ENCODE results near the gene TLL1. TPM values are rescaled to one million over a fixed set of nuclear protein-coding genes. Genes with fewer than 3 reads are reported as not detected.

Gene TLL1
- total and polyA plus RNA-seq, 3 donors from 2014 or later = 0.71 to 1.1 (median 0.94) TPM

DNA sequence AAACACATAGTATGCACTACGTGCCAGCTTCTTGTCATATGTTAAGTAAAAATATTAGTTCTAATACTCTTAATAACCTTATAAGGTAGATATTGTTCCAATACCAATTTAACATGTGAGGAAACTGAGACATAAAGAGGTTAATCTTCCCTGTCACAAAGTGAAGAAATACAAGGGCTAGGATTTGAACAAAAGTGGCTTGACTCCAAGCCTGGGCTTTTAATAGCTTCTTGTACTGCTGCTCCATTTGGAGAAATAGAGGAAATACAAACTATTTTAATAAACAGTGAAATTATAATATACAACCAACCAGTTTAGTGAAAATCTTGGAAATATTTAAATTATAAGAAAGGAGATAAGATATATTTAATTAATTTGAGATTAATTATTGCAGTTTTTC, 33.2 kb downstream of the TLL1 start:
- Histone ChIP-seq H3K27me3 (no peaks in the 10 kb centered on the region), H3K36me3 (ENCODE audit: low read depth, missing control alignments) (no peaks in the 10 kb centered on the region), H3K27ac (no peak overlapping the region), H3K4me3 (no peak overlapping the region), H3K4me1 (no peaks in the 10 kb centered on the region), H3K9me3 (no peaks in the 10 kb centered on the region)
- WGBS, 2 donors = 81 to 87% methylated on average over 1 of the region's 1 CpG
- TF ChIP-seq POLR2A (IDR thresholded peaks at IDR 0.05) = no peak
- TF ChIP-seq, protein P1, sequence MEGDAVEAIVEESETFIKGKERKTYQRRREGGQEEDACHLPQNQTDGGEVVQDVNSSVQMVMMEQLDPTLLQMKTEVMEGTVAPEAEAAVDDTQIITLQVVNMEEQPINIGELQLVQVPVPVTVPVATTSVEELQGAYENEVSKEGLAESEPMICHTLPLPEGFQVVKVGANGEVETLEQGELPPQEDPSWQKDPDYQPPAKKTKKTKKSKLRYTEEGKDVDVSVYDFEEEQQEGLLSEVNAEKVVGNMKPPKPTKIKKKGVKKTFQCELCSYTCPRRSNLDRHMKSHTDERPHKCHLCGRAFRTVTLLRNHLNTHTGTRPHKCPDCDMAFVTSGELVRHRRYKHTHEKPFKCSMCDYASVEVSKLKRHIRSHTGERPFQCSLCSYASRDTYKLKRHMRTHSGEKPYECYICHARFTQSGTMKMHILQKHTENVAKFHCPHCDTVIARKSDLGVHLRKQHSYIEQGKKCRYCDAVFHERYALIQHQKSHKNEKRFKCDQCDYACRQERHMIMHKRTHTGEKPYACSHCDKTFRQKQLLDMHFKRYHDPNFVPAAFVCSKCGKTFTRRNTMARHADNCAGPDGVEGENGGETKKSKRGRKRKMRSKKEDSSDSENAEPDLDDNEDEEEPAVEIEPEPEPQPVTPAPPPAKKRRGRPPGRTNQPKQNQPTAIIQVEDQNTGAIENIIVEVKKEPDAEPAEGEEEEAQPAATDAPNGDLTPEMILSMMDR (IDR thresholded peaks at IDR 0.05) = no peak
- intact Hi-C loops (cut with DNase I; ENCODE audit: low total_unique reads) = no loop called here
- no peak for DNase-seq

DNA sequence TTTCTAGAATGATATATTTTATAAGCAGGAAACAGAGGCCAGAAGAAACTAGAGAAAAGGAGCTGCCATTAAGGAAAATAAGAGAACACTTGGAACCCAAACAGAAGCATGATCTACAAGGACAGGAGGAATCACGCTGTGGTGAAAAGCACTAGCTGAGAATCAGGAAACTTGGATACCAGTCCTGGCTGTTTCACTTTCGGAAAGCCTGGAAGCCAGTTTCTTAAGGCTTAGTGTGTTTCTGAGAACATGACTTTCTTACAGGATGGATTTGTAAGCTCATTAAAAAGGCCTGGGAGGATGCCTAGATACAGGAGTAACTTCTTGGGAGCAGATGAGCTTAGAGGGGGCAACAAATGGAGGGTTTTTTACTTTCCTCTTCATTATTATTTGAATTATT, 36.9 kb downstream of the TLL1 start:
- H3K27ac ChIP-seq = no peak overlapping the region
- 55 to 72% methylated on average over 2 of the region's 2 CpGs for WGBS, 2 donors
- intact Hi-C loops (cut with DNase I; ENCODE audit: low total_unique reads) = no loop called here
- no peak for TF ChIP-seq POLR2A (IDR thresholded peaks at IDR 0.05)
- TF ChIP-seq, protein P1 (IDR thresholded peaks at IDR 0.05) = no peak
- H3K27me3 ChIP-seq = no peaks in the 10 kb centered on the region
- DNase-seq = peak; percentile 51
- no peaks in the 10 kb centered on the region for H3K36me3 ChIP-seq (ENCODE audit: low read depth, missing control alignments)
- H3K4me1 ChIP-seq = no peaks in the 10 kb centered on the region
- H3K9me3 ChIP-seq = no peaks in the 10 kb centered on the region
- no peak overlapping the region for H3K4me3 ChIP-seq

DNA sequence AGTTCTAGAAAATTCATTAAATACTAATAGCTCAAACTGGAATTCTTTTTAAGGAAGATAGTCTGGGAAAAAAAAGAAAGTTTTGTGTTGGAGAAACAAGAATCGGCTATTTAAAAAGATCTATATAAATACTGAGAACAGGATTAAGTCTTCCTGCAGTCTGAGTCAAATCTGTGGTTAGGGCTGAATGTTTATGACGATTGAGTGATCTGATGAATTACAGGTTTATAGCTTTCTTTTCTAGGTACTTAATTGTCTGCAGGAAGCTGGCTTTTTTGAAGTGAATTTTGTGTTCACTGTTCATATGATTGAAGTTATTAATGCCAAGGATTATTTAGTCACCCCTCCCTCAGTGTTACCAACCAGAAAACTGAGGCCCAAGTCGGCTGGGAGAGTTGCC, 42.2 kb downstream of the TLL1 start:
- Histone ChIP-seq H3K36me3 (ENCODE audit: low read depth, missing control alignments) (no peaks in the 10 kb centered on the region), H3K4me1 (no peaks in the 10 kb centered on the region), H3K27me3 (no peaks in the 10 kb centered on the region), H3K9me3 (no peaks in the 10 kb centered on the region), H3K4me3 (no peak overlapping the region), H3K27ac (no peak overlapping the region)
- no peak for DNase-seq
- intact Hi-C loops (cut with DNase I; ENCODE audit: low total_unique reads) = no loop called here
- TF ChIP-seq POLR2A (IDR thresholded peaks at IDR 0.05) = no peak
- TF ChIP-seq, protein P1 (IDR thresholded peaks at IDR 0.05) = no peak
- WGBS, 2 donors = 55 to 65% methylated on average over 3 of the region's 3 CpGs

DNA sequence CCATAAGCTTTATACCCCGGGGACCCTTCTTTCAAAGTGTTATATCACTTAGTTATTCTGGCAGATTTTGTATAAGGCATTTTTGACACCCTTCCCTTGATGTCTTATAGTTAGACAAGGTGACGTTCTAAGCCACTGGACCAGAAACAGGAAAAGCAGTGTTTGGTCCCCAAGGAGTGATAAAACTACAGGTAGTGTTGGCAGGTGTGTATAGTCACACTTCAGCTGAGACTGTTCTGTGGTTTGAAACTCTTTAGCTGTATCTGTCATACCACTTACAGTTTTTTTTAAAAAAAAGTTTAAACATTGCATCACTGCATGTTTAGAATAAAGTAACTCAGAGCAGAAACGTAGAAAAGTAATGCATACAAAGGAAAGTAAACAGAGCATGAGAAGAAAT, 48.5 kb downstream of the TLL1 start:
- Histone ChIP-seq H3K27ac (no peak overlapping the region), H3K9me3 (no peaks in the 10 kb centered on the region), H3K4me3 (no peak overlapping the region), H3K36me3 (ENCODE audit: low read depth, missing control alignments) (no peaks in the 10 kb centered on the region), H3K4me1 (no peaks in the 10 kb centered on the region), H3K27me3 (no peaks in the 10 kb centered on the region)
- no peak for DNase-seq
- intact Hi-C loops (cut with DNase I; ENCODE audit: low total_unique reads) = no loop called here
- TF ChIP-seq POLR2A (IDR thresholded peaks at IDR 0.05) = no peak
- TF ChIP-seq, protein P1 (IDR thresholded peaks at IDR 0.05) = no peak
- 84 to 91% methylated on average over 3 of the region's 3 CpGs for WGBS, 2 donors

DNA sequence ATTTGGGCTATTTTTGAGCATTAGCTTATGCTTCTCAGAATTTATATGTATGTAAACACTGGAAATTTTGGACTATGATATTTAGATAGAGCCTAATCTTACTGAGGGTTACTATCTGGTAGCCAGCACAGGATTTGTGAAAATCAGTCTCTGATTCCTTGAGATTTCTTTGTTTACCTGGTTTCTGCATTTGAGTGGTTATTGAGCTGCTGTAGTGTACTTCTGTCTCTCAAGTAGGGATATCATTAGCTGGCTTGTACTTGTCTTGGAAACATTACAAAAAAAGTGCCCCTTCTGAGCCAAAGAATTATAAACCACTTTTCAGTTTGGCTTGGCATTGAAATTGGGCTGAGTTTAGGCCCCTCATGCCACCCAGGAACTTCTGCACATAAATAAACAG, 49.7 kb downstream of the TLL1 start:
- H3K27ac ChIP-seq = no peak overlapping the region
- intact Hi-C loops (cut with DNase I; ENCODE audit: low total_unique reads) = no loop called here
- H3K4me1 ChIP-seq = no peaks in the 10 kb centered on the region
- DNase-seq = no peak
- no peaks in the 10 kb centered on the region for H3K27me3 ChIP-seq
- no peak for TF ChIP-seq POLR2A (IDR thresholded peaks at IDR 0.05)
- TF ChIP-seq, protein P1 (IDR thresholded peaks at IDR 0.05) = no peak
- no peaks in the 10 kb centered on the region for H3K36me3 ChIP-seq (ENCODE audit: low read depth, missing control alignments)
- no peak overlapping the region for H3K4me3 ChIP-seq
- H3K9me3 ChIP-seq = no peaks in the 10 kb centered on the region
